NCI-H226 (cell line): Measurements from ENCODE around the gene PRR12.

Experiments
- DNase-seq: peaks from one replicate; pipeline ENCODE4 v3.0.0-alpha.2; 2015

The PRR12 gene, protein sequence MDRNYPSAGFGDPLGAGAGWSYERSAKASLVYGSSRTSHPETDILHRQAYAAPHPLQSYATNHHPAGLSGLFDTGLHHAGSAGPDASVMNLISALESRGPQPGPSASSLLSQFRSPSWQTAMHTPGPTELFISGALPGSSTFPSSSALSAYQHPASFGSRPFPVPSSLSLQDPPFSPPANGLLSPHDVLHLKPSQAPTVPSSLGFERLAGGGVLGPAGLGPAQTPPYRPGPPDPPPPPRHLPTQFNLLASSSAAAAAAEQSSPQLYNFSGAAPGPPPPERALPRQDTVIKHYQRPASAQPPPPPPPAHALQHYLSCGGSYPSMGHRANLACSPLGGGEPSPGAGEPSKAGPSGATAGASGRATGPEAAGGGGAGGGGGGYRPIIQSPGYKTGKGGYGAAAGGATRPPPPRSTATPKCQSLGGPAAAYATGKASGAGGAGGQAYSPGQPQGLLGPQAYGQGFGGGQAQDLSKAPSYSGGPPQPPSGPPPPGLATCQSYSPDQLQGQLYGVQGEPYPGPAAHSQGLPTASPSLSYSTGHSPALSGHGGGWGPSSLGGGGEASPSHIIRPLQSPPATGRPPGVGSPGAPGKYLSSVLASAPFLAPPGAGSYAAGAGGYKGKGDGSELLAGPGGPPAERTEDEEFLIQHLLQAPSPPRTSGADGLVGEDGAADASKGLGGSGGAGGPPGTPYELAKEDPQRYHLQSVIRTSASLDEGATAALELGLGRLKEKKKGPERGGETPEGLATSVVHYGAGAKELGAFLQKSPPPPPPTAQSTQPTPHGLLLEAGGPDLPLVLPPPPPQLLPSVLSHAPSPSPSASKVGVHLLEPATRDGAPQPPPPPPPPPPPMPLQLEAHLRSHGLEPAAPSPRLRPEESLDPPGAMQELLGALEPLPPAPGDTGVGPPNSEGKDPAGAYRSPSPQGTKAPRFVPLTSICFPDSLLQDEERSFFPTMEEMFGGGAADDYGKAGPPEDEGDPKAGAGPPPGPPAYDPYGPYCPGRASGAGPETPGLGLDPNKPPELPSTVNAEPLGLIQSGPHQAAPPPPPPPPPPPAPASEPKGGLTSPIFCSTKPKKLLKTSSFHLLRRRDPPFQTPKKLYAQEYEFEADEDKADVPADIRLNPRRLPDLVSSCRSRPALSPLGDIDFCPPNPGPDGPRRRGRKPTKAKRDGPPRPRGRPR (N-terminal part only)

DNA sequence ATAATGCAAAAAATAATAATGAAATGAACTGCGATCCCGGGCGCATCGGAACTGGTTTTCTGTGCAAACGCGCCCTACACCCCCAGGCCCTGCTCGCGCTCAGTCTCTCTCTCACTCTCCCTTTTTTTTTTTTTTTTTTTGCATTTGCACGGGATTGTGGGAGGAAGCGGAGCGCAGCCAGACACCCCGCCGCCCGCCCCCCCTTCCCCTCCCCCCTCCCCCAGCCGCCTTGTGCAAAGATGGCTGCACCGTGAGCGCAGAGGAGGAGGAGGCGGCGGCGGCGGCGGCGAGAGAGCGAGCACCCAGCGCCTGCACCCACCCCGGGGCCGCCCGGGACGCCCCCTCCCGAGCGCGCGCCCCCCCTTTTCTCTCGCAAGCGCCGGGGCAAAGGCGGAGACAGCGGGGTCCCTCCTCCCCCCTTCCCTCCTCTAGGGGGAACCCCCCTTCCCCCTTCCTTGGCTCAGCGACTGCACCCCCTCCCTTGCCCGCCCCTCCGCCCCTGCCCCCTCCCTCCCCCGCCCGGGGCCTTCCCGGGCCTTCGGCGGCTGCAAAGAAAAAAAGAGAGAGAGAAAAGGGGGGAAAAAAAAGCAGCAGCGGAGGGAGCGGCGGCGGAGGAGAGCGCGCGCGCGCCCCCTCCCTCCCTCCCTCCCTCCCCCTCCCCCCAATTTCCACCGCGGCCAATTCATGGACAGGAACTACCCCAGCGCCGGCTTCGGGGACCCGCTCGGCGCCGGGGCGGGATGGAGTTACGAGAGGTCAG is at the start of gene PRR12:
PRR12 (plus strand) TSS at position 212 of the 760 bp plus-strand sequence; CDS start at position 685, 473 bp downstream.
- peak; percentile 44 for DNase-seq

DNA sequence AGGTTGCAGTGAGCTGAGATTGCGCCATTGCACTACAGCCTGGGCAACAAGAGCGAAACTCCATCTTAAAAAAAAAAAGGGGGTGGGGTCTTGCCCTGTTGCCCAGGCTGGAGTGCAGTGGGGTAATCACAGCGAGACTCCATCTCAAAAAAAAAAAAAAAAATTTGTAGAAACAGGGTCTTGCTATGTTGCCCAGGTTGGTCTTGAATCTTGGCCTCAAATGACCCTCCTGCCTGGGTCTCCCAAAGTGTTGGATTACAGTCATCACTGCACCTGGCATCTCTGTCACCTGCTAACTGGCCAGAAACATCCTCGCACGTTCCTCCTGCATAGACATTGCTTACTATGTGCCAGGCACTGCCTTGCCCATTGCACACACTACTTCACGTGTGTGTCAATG is 49.1 kb upstream of the PRR12 start:
- DNase-seq, result no peak

DNA sequence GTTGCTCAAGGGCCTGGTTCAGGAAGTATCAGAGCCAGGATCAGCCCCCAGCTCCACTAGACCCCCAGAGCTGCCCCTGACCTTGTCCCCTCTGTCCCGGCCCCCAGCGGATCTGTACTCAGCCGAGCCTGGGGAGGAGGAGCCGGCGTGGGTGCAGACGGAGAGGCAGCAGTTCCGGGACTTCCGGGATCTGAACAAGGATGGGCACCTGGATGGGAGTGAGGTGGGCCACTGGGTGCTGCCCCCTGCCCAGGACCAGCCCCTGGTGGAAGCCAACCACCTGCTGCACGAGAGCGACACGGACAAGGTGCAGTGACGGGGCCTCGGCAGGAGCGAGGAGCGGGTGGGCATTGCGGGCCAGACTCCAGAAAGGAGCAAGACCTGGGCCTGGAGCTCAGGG is 48.5 kb upstream of the PRR12 start:
- no peak for DNase-seq

DNA sequence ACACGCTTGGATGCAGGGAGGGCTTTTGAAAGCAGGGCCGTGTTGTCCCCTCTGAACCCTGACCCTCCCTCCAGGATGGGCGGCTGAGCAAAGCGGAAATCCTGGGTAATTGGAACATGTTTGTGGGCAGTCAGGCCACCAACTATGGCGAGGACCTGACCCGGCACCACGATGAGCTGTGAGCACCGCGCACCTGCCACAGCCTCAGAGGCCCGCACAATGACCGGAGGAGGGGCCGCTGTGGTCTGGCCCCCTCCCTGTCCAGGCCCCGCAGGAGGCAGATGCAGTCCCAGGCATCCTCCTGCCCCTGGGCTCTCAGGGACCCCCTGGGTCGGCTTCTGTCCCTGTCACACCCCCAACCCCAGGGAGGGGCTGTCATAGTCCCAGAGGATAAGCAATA is 48.0 kb upstream of the PRR12 start:
- DNase-seq, result no peak

DNA sequence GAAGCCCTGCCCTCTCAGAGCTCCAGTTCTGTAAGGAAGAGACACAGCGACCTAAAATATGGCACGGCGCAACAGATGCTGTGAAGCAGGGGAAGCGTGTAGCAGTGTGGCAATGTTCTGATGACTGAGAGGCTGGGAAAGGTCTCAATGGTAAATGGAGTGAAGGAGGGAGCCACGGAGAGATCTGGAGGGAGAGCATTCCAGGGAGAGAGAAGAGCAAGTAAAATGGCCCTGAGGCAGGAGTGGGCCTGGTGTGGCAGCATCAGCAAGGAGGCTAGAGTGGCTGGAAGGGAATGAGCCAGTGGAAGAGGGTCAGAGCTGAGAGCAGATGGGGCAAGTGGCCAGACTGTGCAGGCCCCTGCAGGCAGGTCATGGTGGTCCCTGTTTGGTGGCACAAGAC is 46.8 kb upstream of the PRR12 start:
- DNase-seq, result no peak

DNA sequence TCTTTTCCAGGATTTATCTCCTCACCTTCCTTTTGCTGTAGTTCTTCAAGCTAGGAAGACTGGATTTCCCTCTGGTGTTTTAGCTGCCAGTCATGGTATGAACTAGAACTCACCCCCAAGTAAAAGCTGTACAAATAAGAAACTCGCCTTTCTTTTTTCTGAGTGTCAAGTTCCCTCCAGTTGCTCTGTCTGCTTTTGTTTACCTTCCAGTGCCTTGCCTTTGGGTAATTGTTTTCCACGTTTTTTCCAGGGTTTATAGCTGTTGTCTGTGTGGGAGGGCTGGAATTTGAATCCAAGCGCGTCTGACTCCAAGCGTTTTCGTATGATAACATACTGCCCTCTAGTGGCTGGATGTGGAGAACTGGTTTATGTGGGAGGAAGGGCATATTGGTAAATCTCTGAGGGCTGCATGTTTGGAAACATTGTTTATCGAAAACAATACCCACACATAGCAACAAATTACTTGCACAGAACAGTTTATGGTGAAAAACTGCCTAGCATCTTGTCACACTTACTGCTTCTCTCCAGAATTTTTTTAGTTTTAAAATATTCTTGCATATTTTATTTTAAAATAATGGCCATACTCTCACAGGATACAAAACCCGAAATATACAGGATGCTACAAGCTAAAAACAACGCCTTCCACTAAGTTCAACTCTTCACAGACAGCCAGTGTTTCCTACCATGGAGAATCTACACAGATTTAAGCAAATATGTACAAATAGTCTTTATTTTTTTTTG is 44.0 kb upstream of the PRR12 start:
- DNase-seq, result peak; percentile 69

DNA sequence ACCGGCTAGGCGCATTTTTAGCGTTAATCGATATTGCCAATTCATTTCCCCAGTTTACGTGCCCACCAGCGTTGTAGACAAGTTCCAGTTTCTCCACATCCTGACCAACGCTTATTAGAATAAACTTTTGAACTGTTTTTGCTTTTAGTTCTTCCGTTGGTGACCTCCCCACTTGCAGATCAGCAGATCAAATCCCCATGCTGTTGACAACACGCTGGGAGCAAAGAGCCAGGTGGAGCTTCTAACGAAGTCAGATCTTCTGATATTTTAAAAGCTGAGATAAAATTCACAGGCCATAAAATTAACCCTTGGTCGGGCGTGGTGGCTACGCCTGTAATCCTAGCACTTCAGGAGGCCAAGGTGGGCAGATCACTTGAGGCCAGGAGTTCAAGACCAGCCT is 41.9 kb upstream of the PRR12 start:
- DNase-seq, result no peak

DNA sequence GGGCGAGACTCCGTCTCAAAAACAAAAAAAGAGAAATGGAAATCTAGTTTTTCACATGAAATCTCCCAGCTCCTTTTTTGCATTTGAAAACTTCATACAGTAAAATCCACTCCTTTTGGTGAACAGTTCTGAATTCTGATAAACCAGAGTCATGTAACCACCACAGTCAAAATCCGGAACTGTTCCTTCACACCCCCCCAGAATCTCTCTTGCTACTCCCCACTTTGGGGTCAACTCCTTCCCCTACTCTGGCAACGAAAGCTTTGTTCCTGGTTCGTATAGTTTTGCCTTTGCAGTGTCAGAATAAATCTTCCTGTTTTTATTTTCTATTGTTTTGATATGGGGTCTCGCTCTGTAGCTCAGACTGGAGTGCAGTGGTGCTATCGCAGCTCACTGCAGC is 39.5 kb upstream of the PRR12 start:
- DNase-seq, result no peak

DNA sequence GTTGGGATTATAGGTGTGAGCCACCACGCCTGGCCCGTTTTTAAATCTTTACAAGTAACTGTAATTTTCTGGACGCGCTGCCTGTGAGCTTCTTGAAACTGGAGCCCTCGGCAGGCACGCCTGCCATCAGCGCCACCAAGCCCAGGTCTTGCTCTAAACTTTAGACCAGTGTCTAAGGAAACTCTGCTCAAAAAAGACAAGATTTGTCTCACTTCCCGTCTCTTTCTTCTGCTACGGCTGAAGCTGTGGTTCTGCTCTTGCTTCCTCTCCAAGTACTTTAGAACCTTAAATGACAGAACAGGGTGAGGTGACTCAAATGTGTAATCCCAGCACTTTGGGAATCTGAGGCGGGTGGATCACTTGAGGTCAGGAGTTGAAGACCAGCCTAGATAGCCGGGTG is 38.2 kb upstream of the PRR12 start:
- no peak for DNase-seq

DNA sequence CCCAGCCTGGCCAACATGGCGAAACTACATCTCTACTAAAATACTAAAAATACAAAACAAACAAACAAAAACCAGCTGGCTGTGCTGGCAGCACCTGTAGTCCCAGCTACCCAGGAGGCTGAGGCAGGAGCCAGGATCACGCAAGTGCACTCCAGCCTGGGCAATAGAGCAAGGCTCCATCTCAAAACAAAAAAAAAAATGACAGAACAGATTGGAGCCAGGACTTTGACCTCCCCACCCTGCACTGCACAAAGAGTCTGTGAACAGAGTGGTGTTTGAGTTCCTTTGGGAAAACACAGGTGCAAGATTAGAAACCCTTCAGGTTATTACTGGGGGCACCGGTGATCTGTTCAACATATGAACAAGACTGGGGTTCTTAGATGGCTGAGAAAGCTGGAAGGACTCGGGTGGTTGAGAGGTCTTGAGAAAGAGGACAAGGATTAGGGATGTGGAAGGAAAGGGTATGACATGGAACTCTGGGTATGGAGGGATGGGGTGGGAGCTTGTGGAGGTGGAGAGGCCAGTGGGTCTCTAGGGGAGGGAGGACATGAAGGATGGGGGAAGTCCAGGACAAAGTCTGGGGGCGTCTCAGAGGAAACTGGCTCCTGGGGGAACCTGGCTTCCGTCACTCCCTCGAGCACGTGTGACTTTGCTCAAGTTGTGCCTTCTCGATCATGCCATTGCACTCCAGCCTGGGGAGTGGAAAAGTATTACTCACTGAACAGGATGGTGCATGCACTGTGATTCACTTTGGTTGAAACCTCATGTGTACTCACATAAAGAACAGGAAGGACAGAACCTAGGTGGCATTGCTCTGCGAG is 37.3 kb upstream of the PRR12 start:
- DNase-seq, result no peak

DNA sequence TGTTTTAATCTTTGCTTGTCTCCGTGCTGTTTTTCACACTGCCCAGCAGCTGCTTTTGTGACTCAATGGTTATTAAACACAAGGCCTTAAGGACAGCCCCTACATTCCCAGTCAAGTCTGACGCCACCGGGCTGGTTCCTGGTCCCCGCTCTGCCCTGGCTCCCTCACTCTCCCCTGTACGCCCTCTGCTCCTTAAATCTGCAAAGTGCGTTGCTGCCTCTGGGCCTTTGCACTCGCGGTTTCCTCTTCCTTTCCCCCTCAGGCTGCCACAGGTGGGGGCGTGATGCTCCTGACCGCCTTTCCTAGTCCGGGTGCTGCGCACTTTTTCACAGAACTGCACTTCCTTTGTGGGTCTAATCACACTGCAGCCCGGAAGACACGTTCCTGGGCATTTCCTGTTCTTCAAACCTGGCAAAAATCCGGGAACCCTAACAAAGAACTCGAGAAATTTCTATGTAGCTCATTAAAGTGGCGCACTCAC is 36.2 kb upstream of the PRR12 start:
- DNase-seq, result no peak

DNA sequence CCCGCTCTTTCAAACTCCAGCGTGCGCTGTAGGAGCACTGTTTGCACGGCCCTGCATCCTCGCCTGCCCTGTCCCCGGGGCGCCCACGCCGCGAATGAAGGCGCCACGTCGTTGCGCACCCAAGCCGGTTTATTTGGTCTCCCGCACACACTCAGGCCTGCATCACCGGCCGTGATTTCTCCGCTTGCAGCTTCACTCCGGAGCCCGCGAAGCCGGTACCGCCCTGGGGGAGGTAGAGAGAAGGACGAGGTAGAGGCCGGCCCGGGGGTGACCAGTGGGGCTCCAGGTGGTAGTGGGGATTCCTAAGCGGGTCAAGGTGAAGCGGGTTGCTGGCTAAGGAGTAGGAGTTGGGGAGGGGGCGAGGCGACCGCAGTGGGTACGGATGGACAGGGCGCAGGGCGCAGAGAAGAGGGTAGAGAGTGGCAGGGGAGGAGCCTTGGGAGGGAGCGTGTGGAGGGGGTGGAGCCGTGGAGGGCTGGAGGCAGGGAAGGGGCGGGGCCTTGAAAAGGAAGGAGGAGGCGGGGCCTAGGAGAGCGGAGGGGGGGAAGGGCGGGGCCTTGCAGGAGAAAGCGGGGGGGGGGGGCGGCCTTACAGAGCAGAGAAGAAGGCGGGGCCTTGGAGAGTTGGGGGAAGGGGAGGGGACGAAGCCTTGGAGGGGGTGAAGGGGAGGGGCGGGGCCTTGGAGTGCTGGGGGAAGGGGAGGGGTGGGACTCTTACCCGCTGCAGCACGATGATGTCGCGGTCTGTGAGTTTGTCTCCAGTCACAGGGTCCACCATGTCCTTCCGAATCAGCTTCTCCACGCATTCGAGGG is 35.2 kb upstream of the PRR12 start:
- DNase-seq, result no peak

DNA sequence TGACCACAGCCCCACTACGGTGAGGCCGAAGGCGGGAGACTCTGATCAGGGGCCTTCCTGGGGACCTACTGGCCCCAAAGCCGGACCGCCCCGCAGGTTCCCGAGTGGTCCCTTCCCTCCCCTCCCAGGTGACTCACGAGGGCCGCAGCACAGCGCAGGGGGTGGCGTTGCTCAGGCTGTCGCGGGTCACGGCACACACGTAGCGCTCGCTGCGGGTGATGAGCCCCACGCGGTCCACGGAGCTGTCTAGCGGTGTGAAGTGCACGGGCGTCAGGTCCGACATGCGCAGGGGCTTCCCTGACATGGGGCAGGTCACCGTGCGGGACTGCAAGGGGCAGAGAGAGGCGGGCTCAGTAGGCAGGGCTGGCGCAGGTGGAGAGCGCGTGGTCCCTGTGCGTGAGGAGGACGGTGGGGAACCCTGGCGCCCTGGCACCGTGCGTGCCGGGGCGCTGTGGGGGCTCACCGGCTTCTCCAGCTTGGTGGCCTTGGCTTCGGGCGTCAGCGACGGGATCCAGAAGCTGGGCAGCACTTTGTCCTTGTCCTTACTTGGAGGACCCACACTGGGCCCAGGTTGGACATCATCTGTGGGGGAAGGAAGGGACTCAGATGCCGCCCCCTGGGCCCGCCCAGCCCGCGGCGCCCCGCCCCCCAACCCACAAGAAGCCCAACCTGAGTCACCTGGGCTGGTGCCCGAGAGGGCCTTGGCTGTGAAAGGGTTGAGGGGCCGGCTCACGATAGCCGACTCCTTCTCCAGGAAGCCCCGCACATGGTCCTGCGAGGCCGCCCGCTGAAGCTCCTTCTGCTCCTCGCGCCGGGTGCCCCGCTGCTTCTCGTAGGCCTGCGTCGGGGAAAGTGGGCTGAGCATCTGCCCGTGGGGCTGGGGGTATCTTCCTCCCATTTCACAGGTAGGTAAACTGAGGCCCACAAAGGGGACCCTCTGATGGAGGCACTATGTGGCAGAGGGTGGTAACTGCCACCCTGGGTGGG is 34.3 kb upstream of the PRR12 start:
- DNase-seq, result no peak

DNA sequence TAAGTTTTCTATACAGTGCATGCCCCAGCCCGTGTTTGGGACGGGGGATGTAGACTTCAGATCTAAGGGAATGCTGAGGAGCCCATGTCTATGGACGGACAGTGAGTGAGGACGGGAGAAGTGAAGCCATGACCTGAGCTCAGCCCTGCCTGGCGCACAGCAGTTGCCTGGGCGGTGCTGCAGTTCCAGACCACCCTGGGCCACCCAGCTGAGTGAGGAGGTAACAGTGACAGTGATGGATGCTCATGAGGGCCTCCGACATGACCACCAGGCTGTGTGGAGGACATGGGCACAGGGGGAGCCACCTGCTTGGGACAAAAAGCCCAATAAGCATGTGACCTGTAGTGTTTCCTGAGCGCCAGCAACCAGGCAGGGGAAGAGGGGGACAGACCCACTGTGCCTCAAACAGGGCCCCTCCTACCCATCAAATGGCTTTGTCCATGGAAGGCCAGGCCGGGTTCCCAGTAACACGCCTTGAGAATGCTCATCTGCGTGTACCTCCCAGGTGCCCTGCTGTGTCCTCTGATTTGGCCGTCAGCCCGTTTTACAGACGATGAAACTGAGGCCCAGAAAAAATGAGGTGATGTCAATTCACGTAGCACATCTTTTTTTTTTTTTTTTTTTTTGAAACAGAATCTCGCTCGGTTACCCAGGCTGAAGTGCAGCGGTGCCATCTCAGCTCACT is 33.2 kb upstream of the PRR12 start:
- no peak for DNase-seq

DNA sequence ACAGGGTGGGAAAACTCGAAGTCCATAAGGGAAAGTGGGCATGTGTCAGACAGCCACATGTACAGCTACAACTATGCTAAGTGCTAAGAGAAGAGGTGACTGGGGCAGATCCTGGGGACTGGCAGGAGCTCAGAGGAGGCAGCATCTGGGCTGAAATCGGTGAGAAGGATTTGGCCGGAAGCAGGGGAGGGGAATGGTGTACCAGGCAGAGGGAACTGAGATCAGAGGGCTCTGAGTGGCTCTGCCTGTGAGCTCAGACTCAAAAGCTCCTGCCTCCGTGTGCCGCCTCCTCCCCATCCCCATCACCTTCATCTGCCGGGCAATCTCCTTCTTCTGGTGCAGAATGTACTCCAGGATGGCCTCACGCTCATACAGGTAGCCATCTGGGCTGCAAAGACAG is 32.4 kb upstream of the PRR12 start:
- DNase-seq, result no peak

DNA sequence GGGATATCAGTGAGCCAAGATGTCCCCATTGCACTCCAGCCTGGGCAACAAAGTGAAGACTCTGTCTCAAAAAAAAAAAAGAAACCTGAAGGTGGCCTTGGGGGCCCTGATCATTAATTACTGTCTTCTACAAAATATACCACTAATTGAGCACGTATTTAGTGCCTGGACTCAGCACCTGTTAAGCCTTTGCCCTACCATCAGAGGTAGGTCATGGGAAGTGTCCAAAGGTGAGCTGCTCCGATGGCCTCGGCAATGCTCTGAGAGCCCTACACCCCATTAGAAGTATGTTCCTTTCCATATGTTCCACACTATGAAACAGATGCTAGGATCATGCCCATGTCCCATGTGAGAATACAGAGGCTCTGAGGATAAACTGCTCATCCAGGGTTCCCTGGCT is 31.5 kb upstream of the PRR12 start:
- DNase-seq, result no peak

DNA sequence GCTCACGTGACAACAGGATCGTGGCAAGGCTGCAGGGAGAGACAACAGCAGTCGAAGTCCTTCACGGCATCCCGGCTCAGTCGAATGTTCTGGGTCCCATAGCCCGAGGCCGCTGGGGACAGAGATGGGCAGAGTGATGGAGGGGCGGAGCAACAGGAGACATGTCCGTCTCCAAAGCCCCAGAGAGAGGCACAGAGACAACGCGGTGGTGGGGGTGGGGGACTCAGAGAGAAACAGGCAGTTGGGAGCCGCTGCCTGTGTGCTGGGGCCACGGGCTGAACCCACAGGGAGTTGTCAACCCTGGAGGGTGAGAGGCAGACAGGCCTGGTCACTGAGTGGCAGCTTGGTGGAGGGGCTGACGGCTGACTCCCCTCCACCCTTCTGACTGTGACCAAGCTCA is 31.1 kb upstream of the PRR12 start:
- no peak for DNase-seq

DNA sequence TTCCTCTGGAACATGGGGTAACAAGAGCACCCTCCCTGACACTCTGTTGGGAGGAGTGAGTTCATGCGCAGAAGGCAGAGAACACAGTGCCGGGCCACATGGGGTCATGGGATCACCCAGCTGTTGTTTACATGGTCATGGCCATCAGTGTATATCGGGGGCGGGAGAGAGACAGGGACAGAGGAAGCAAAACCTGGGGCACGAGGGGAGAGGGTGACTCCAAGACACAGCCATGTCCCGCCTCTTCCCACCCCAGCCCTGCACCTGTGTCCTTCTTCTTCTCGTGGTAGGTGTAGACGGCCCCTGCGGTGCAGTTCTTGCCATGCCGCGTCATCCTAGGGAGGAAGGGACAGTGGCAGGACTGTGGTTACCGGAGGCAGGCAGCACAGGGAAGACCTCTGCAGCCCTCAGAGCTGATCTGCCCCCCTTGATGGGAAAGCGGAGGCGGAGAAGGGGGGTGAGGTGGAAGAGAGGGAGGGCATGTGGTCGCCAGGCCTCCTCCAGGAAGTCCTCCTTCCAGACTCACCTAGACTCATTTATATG is 30.6 kb upstream of the PRR12 start:
- DNase-seq, result no peak
